ENCODE measurements around the gene SLC35A5.

- TF ChIP-seq CTCF (IDR thresholded peaks at IDR 0.05) (no peak), POLR2A (IDR thresholded peaks at IDR 0.05) (no peak)
These were observed 6.8 kb downstream of the SLC35A5 start for GRCh38 chr3:112568642-112569041.

Measured in testis (tissue), 2 donors.